NCI-H1694 treated with DMSO at 0.1 percent for 48 hours (cell line): ENCODE measurements around the gene OR10H5.
A peak's percentile ranks its signal among the peaks of the same experiment; 100 is the strongest.
"Not testable (repeated sequence)": the region's sequence is repeated elsewhere in the genome, so short reads cannot be mapped to it uniquely, and the experiment has no call there.

Experiments
- DNase-seq: peaks from one replicate; lab custom pipeline; 2025; lab: John Stamatoyannopoulos, UW

Gene OR10H5

GRCh38 chr19:15811476-15811875, 24.0 kb downstream of the OR10H5 start:
- no peak for DNase-seq

- no peak for DNase-seq
These were observed 24.7 kb downstream of the OR10H5 start for GRCh38 chr19:15812060-15812722.

GRCh38 chr19:15813916-15814315, 26.5 kb downstream of the OR10H5 start:
- no peak for DNase-seq

GRCh38 chr19:15815306-15815705, 27.8 kb downstream of the OR10H5 start, which contains the start of gene OR10H1:
TSS of gene OR10H1 (minus strand) at chr19:15815664. CDS start at chr19:15808037, 7,627 bp downstream.
- DNase-seq: no peak

- DNase-seq: no peak
These were observed 33.2 kb downstream of the OR10H5 start for GRCh38 chr19:15820646-15821045.

GRCh38 chr19:15825753-15826152, 38.3 kb downstream of the OR10H5 start:
- DNase-seq: no peak

- no peak for DNase-seq
These were observed 40.7 kb downstream of the OR10H5 start for GRCh38 chr19:15828121-15828610.

- not testable (repeated sequence) for DNase-seq
These were observed 41.3 kb downstream of the OR10H5 start for GRCh38 chr19:15828611-15829305.

GRCh38 chr19:15829306-15829698, 41.8 kb downstream of the OR10H5 start:
- no peak for DNase-seq

- DNase-seq: no peak
These were observed 42.3 kb downstream of the OR10H5 start for GRCh38 chr19:15829786-15830185.

- DNase-seq: no peak
These were observed 44.2 kb downstream of the OR10H5 start for GRCh38 chr19:15831626-15832025.

GRCh38 chr19:15834232-15834631, 46.8 kb downstream of the OR10H5 start:
- DNase-seq: not testable (repeated sequence)

- DNase-seq: not testable (repeated sequence)
These were observed 48.3 kb downstream of the OR10H5 start for GRCh38 chr19:15835565-15836329.

- peak; percentile 47 for DNase-seq
These were observed 49.1 kb downstream of the OR10H5 start for GRCh38 chr19:15836330-15837220.

- DNase-seq: no peak
These were observed 49.8 kb downstream of the OR10H5 start for GRCh38 chr19:15837221-15837731.

- no peak for DNase-seq
These were observed 50.9 kb downstream of the OR10H5 start for GRCh38 chr19:15838351-15838750.

- DNase-seq: not testable (repeated sequence)
These were observed 52.4 kb downstream of the OR10H5 start for GRCh38 chr19:15839888-15840287.

- no peak for DNase-seq
These were observed 53.4 kb downstream of the OR10H5 start for GRCh38 chr19:15840833-15841232.

- no peak for DNase-seq
These were observed 54.6 kb downstream of the OR10H5 start for GRCh38 chr19:15841875-15842569.

GRCh38 chr19:15843203-15843893, 55.9 kb downstream of the OR10H5 start:
- no peak for DNase-seq
